OCI-LY1 (cell line): ENCODE measurements around the gene LAMTOR5.

Experiments used
- EZH2 ChIP-seq: fragments of 200-600 bp; sonication (generic), shearing (Covaris generic); IDR thresholded peaks from 2 replicates; pipeline ENCODE4 v1.8.0; 2017; ENCODE audit warnings: borderline replicate concordance, mixed run types, mild to moderate bottlenecking, antibody characterized with exemption, low read length, moderate library complexity, mixed read lengths
- TF ChIP-seq, protein P1 (sequence below): fragments of 200-600 bp; sonication (generic), shearing (Covaris generic); IDR thresholded peaks from 2 replicates; pipeline ENCODE4 v1.5.1; 2017; ENCODE audit warnings: mild to moderate bottlenecking, antibody characterized with exemption, low read length, moderate library complexity, mixed read lengths

DNA sequence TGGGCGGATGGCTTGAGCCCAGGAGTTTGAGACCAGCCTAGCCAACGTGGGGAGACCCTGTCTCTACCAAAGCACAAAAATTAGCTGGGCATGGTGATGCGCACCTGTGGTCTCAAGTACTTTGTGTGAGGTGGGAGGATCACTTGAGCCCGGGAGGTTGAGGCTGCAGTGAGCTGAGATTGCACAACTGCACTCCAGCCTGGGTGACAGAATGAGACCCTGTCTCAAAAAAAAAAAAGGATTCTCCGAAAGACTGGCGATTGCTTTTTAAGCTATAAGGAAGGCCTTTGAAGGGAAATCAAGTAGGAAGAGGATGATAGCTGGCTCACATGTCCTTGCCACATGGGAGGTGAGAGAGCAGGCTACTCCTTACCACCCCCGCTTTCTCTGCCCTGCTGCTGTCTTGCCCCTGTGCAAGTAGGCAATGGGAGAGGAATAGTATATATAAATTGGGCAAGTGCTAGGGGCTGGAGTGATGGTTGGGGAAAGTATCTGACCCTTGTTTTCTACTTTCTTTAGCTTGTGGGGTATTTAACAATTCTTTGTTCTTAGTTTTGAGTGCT lies 3.8 kb upstream of the LAMTOR5 start:
- TF ChIP-seq, protein P1, sequence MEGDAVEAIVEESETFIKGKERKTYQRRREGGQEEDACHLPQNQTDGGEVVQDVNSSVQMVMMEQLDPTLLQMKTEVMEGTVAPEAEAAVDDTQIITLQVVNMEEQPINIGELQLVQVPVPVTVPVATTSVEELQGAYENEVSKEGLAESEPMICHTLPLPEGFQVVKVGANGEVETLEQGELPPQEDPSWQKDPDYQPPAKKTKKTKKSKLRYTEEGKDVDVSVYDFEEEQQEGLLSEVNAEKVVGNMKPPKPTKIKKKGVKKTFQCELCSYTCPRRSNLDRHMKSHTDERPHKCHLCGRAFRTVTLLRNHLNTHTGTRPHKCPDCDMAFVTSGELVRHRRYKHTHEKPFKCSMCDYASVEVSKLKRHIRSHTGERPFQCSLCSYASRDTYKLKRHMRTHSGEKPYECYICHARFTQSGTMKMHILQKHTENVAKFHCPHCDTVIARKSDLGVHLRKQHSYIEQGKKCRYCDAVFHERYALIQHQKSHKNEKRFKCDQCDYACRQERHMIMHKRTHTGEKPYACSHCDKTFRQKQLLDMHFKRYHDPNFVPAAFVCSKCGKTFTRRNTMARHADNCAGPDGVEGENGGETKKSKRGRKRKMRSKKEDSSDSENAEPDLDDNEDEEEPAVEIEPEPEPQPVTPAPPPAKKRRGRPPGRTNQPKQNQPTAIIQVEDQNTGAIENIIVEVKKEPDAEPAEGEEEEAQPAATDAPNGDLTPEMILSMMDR = no peak
- no peak for TF ChIP-seq EZH2
